HepG2 (cell line): ENCODE data around the gene MKRN1. TPM values are rescaled to one million over a fixed set of nuclear protein-coding genes. Genes with fewer than 3 reads are reported as not detected.
A peak's percentile ranks its signal among the peaks of the same experiment; 100 is the strongest.

Experiments
- PHF8 ChIP-seq: sonication (generic); formaldehyde crosslinking; IDR thresholded peaks from 2 replicates; pipeline ENCODE4 v1.5.0; 2020; ENCODE audit warnings: missing genetic modification reagents
- ZNF33B ChIP-seq: sonication (generic); formaldehyde crosslinking; IDR thresholded peaks from 2 replicates; pipeline ENCODE4 v1.5.1; 2020; ENCODE audit warnings: mild to moderate bottlenecking, missing genetic modification reagents
- polyA plus RNA-seq, 8 experiments: library from polyadenylated mRNA; depleted of rRNA in 3 of 8; stranded (reverse) in 7 of 8; unstranded in 1 of 8; fragments of >200 nt; fragmentation: Illumina TruSeq in 4 of 8; extraction: Trizol in 4 of 8; gene quantifications; 2 replicates each; pipeline versions ENCODE4 v1.2.1 to v1.2.3, GENCODE V29; 2011 to 2016; ENCODE audit warnings: low read depth in 4 of 8, missing spikeins in 1 of 8, mixed read lengths in 1 of 8; ENCODE audit not compliant: insufficient read depth in 1 of 8
- total RNA-seq, 5 experiments: library from RNA; depleted of rRNA; stranded (reverse); fragments of >200 nt; fragmentation: Illumina TruSeq; extraction: Trizol; gene quantifications; 2 replicates each; pipeline ENCODE4 v1.2.3, GENCODE V29; 2016; ENCODE audit warnings: low read depth in 1 of 5
- TF ChIP-seq, protein P1 (sequence below): sonication (generic); formaldehyde crosslinking; IDR thresholded peaks from 2 replicates; pipeline ENCODE4 v1.4.0; 2020; ENCODE audit warnings: missing genetic modification reagents
- TF ChIP-seq, protein P2 (sequence below): sonication (generic); formaldehyde crosslinking; IDR thresholded peaks from 2 replicates; pipeline ENCODE4 v1.4.0; 2020; ENCODE audit warnings: missing genetic modification reagents

MKRN1 gene
- total and polyA plus RNA-seq, 2 of the 13 experiments (the other 11 are each of a cell fraction or from before 2014, with no cell fraction given), result 28.5 to 32.8 TPM

DNA sequence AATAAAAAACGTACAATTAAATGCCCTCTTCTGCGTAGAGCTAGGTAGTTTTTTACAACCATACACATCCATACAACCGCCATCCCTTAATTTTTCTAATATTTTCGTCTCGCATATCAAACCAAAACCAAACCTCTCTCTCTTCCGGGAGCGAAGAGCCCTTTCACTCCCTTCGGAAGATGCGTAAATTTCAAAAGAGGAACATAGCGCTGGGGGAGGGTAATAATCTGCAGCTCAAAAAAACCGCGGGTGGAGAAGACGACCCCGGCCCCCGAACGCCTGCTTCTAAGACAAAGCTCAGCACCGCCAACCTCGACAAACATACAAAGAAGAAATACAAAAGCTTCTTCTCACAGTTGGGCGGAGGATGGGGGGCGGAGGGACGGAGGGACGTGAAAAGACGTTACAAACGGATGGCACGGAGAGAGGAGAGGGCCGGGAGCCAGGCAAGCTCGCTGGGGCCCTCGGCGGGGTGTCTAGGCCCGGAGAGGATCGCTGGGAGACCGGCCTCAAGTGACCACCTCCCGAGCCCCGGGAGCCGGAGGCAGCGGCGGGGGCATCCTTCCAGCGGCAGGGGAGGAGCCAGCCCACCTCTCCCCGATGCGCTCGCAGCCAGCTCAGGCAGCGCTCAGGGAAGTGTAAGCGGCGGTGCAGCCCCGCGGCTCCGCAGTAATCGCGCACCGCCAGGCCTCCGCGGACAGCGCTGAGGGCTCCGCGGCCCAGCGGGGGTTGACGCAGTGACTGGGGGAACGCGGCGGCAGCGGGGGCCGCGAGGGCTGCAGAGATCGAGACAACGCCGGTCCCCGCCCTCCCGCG is 851 bp downstream of the MKRN1 start (continued):
- TF ChIP-seq, protein P1, sequence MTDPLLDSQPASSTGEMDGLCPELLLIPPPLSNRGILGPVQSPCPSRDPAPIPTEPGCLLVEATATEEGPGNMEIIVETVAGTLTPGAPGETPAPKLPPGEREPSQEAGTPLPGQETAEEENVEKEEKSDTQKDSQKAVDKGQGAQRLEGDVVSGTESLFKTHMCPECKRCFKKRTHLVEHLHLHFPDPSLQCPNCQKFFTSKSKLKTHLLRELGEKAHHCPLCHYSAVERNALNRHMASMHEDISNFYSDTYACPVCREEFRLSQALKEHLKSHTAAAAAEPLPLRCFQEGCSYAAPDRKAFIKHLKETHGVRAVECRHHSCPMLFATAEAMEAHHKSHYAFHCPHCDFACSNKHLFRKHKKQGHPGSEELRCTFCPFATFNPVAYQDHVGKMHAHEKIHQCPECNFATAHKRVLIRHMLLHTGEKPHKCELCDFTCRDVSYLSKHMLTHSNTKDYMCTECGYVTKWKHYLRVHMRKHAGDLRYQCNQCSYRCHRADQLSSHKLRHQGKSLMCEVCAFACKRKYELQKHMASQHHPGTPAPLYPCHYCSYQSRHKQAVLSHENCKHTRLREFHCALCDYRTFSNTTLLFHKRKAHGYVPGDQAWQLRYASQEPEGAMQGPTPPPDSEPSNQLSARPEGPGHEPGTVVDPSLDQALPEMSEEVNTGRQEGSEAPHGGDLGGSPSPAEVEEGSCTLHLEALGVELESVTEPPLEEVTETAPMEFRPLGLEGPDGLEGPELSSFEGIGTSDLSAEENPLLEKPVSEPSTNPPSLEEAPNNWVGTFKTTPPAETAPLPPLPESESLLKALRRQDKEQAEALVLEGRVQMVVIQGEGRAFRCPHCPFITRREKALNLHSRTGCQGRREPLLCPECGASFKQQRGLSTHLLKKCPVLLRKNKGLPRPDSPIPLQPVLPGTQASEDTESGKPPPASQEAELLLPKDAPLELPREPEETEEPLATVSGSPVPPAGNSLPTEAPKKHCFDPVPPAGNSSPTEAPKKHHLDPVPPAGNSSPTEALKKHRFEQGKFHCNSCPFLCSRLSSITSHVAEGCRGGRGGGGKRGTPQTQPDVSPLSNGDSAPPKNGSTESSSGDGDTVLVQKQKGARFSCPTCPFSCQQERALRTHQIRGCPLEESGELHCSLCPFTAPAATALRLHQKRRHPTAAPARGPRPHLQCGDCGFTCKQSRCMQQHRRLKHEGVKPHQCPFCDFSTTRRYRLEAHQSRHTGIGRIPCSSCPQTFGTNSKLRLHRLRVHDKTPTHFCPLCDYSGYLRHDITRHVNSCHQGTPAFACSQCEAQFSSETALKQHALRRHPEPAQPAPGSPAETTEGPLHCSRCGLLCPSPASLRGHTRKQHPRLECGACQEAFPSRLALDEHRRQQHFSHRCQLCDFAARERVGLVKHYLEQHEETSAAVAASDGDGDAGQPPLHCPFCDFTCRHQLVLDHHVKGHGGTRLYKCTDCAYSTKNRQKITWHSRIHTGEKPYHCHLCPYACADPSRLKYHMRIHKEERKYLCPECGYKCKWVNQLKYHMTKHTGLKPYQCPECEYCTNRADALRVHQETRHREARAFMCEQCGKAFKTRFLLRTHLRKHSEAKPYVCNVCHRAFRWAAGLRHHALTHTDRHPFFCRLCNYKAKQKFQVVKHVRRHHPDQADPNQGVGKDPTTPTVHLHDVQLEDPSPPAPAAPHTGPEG, result 0 out of 2 replicates have a peak, but pooled peaks have one; percentile 28
- 0 out of 2 replicates have a peak, but pooled peaks have one; percentile 38 for TF ChIP-seq ZNF33B (CRISPR knock-in tag)
- TF ChIP-seq PHF8, result peak; percentile 48; the same call in 1 of the 2 replicates
- TF ChIP-seq, protein P2, sequence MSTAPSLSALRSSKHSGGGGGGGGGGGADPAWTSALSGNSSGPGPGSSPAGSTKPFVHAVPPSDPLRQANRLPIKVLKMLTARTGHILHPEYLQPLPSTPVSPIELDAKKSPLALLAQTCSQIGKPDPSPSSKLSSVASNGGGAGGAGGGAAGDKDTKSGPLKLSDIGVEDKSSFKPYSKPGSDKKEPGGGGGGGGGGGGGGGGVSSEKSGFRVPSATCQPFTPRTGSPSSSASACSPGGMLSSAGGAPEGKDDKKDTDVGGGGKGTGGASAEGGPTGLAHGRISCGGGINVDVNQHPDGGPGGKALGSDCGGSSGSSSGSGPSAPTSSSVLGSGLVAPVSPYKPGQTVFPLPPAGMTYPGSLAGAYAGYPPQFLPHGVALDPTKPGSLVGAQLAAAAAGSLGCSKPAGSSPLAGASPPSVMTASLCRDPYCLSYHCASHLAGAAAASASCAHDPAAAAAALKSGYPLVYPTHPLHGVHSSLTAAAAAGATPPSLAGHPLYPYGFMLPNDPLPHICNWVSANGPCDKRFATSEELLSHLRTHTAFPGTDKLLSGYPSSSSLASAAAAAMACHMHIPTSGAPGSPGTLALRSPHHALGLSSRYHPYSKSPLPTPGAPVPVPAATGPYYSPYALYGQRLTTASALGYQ (CRISPR knock-in tag), result 0 out of 2 replicates have a peak, but pooled peaks have one; percentile 16
